Ovary (tissue), 3 donors: ENCODE data around the gene MYOF.

ENCODE experiments used
- CTCF ChIP-seq, 3 donors: fragments of 450-650 bp in 2 of 3; fragments of 200-600 bp in 1 of 3; IDR thresholded peaks; one replicate each; pipeline versions ENCODE4 v1.5.1 to v1.8.0; 2016 to 2022; ENCODE audit warnings: antibody characterized with exemption in 3 of 3, mild to moderate bottlenecking in 1 of 3
- EP300 ChIP-seq: sonication (generic); formaldehyde crosslinking; IDR thresholded peaks from one replicate; pipeline ENCODE4 v1.6.1; 2017; ENCODE audit warnings: antibody characterized with exemption
- POLR2A ChIP-seq: fragments of 450-650 bp; IDR thresholded peaks from one replicate; pipeline ENCODE4 v1.6.1; 2017; ENCODE audit warnings: antibody characterized with exemption, mild to moderate bottlenecking, moderate library complexity
- donor health status: DM: no; HTN: no; CAD: no.

GRCh38 chr10:93397020-93397419 lies 85.1 kb downstream of the MYOF start:
- TF ChIP-seq CTCF (IDR thresholded peaks at IDR 0.05): no peak
- TF ChIP-seq EP300: no peak
- no peak for TF ChIP-seq POLR2A
